ENCODE measurements around the gene STUM. TPM values are rescaled to one million over a fixed set of nuclear protein-coding genes. Genes with fewer than 3 reads are reported as not detected.

Gene STUM
- total and polyA plus RNA-seq, 2 experiments from 2014 or later, result 0.23 to 1.3 TPM

DNA sequence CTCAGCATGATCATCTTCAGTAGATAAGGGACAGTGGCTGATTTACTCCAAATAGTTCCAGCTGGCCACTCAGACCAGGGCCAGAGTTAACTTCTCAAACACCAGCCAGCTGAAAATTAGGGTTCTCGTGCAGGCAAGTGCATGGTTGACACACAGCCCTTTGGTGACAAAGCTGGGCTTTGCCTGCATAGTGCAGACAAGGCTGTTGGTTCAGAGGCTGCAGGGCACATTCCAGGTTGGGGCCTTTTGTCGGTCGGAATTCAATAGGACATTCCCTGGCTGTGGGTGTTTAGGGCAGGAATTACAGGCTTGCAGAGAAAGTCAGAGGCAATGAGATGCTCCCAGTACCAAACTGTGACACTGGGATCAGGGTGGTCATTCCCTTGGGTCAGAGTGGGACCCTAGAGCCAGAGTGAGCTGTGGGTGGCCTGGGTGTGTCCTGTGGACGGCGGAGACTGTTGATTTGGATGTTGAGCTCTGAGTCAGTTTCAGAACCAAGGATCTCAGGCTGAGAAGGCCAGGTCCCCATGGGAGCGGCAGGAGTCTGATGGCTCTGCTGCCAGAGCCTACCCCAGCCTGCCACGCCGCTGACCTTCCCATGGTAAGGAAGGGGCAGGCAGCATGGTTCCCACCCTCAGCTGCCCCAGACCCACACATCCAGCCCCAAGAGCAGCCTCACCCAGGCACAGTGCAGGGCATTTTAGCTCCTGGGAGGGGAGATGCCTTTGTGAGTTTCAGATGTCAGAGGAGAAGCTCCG is 56.2 kb downstream of the STUM start (continued):
- TF ChIP-seq, protein P1, sequence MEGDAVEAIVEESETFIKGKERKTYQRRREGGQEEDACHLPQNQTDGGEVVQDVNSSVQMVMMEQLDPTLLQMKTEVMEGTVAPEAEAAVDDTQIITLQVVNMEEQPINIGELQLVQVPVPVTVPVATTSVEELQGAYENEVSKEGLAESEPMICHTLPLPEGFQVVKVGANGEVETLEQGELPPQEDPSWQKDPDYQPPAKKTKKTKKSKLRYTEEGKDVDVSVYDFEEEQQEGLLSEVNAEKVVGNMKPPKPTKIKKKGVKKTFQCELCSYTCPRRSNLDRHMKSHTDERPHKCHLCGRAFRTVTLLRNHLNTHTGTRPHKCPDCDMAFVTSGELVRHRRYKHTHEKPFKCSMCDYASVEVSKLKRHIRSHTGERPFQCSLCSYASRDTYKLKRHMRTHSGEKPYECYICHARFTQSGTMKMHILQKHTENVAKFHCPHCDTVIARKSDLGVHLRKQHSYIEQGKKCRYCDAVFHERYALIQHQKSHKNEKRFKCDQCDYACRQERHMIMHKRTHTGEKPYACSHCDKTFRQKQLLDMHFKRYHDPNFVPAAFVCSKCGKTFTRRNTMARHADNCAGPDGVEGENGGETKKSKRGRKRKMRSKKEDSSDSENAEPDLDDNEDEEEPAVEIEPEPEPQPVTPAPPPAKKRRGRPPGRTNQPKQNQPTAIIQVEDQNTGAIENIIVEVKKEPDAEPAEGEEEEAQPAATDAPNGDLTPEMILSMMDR (conservative IDR thresholded peaks at IDR 0.05; ENCODE audit: low read depth in 2 of 2), result no peak
- TF ChIP-seq JUNB (IDR thresholded peaks at IDR 0.05; ENCODE audit: unreplicated experiment), result no peak
- TF ChIP-seq CREB1 (CRISPR knock-in tag; IDR thresholded peaks at IDR 0.05; ENCODE audit: low read depth), result no peak
- TF ChIP-seq ZNF114 (CRISPR knock-in tag; IDR thresholded peaks at IDR 0.05), result no peak
- no peak for TF ChIP-seq ZNF331 (CRISPR knock-in tag; IDR thresholded peaks at IDR 0.05; ENCODE audit: low read depth)
- TF ChIP-seq EZH2phosphoT487 (IDR thresholded peaks at IDR 0.05; ENCODE audit: unreplicated experiment), result no peak
- TF ChIP-seq, protein P2, sequence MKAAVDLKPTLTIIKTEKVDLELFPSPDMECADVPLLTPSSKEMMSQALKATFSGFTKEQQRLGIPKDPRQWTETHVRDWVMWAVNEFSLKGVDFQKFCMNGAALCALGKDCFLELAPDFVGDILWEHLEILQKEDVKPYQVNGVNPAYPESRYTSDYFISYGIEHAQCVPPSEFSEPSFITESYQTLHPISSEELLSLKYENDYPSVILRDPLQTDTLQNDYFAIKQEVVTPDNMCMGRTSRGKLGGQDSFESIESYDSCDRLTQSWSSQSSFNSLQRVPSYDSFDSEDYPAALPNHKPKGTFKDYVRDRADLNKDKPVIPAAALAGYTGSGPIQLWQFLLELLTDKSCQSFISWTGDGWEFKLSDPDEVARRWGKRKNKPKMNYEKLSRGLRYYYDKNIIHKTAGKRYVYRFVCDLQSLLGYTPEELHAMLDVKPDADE (IDR thresholded peaks at IDR 0.05), result no peak
- no peak for TF ChIP-seq NANOG (IDR thresholded peaks at IDR 0.05; ENCODE audit: borderline replicate concordance)
- no peak for TF ChIP-seq STAT1 (IDR thresholded peaks at IDR 0.05; ENCODE audit: unreplicated experiment)
- no peak for TF ChIP-seq EZH2 (IDR thresholded peaks at IDR 0.05; ENCODE audit: low read depth, unreplicated experiment)
- TF ChIP-seq, protein P3, sequence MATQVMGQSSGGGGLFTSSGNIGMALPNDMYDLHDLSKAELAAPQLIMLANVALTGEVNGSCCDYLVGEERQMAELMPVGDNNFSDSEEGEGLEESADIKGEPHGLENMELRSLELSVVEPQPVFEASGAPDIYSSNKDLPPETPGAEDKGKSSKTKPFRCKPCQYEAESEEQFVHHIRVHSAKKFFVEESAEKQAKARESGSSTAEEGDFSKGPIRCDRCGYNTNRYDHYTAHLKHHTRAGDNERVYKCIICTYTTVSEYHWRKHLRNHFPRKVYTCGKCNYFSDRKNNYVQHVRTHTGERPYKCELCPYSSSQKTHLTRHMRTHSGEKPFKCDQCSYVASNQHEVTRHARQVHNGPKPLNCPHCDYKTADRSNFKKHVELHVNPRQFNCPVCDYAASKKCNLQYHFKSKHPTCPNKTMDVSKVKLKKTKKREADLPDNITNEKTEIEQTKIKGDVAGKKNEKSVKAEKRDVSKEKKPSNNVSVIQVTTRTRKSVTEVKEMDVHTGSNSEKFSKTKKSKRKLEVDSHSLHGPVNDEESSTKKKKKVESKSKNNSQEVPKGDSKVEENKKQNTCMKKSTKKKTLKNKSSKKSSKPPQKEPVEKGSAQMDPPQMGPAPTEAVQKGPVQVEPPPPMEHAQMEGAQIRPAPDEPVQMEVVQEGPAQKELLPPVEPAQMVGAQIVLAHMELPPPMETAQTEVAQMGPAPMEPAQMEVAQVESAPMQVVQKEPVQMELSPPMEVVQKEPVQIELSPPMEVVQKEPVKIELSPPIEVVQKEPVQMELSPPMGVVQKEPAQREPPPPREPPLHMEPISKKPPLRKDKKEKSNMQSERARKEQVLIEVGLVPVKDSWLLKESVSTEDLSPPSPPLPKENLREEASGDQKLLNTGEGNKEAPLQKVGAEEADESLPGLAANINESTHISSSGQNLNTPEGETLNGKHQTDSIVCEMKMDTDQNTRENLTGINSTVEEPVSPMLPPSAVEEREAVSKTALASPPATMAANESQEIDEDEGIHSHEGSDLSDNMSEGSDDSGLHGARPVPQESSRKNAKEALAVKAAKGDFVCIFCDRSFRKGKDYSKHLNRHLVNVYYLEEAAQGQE (IDR thresholded peaks at IDR 0.05; ENCODE audit: unreplicated experiment), result no peak

DNA sequence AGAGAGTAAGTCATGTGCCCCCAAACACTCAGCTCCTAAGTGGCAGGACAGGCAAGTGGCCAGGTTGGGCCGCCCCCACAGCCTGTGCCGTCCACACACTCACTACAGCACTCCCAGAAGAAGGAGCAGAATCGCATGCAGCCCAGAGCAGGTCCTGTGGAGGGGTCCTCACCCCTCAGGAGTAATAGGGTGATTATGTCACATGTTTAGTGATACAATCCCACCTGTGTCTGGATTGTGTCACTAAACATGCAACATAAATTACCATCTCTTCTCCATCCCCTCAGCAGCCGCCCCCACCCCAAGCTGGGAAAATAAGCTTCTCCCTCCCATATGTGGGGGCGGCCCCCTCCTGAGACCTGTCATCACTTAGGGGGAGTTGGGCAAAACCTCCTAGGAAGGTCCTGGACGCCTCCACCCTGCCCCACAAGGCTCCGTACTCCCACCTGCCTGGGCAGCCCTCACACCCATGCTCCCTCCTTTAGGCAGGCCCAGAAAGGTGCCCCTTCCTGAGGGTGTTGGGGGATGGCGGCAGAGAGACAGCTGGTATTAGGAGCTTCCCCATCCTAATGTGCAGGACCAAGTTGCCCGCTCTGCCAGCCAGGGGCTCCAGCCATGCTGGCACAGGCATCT is 56.9 kb downstream of the STUM start:
- no peak overlapping the region for H3K27ac ChIP-seq (ENCODE audit: low read depth)
- H3K4me2 ChIP-seq, result no peak overlapping the region
- no peaks in the 10 kb centered on the region for H3K9me2 ChIP-seq (ENCODE audit: insufficient read depth)
- no peaks in the 10 kb centered on the region for H3K27me3 ChIP-seq (ENCODE audit: insufficient read depth)
- no peak overlapping the region for H3K4me3 ChIP-seq
- no peak for ATAC-seq
- H3F3A ChIP-seq (replicated peaks; ENCODE audit: low read depth), result no peaks in the 10 kb centered on the region
- no peak overlapping the region for H2AFZ ChIP-seq
- H3K27ac Mint-ChIP-seq, result no peak overlapping the region
- peaks cover 25% of the 10 kb centered on the region; the same call in 1 of the 2 replicates for H3K4me1 ChIP-seq (ENCODE audit: insufficient read depth)
- no peak overlapping the region for H3K4me3 Mint-ChIP-seq
- no peaks in the 10 kb centered on the region for H3K9me3 Mint-ChIP-seq
- H3K36me3 Mint-ChIP-seq (ENCODE audit: low read depth), result no peaks in the 10 kb centered on the region
- no peak for DNase-seq (ENCODE audit: low spot score)
- no peaks in the 10 kb centered on the region for H3K36me3 ChIP-seq (ENCODE audit: insufficient read depth)
- H3K4me1 Mint-ChIP-seq, result peaks cover 39% of the 10 kb centered on the region
- H4K20me1 ChIP-seq (replicated peaks; ENCODE audit: insufficient read depth), result no peaks in the 10 kb centered on the region
- H3K27me3 Mint-ChIP-seq (ENCODE audit: insufficient read depth, low read depth, poor library complexity), result peaks cover 6% of the 10 kb centered on the region
- no peaks in the 10 kb centered on the region for H3K79me2 ChIP-seq (replicated peaks; ENCODE audit: insufficient read depth)
- TF ChIP-seq ZNF331 (CRISPR knock-in tag; IDR thresholded peaks at IDR 0.05; ENCODE audit: low read depth), result no peak
- TF ChIP-seq, protein P3 (IDR thresholded peaks at IDR 0.05; ENCODE audit: unreplicated experiment), result no peak
- no peak for TF ChIP-seq NANOG (IDR thresholded peaks at IDR 0.05; ENCODE audit: borderline replicate concordance)
- TF ChIP-seq, protein P2 (IDR thresholded peaks at IDR 0.05), result no peak
- TF ChIP-seq EZH2 (IDR thresholded peaks at IDR 0.05; ENCODE audit: low read depth, unreplicated experiment), result no peak
- TF ChIP-seq CREB1 (CRISPR knock-in tag; IDR thresholded peaks at IDR 0.05; ENCODE audit: low read depth), result no peak
